HK-2 (cell line): ENCODE data around the gene RIN1.
A peak's percentile ranks its signal among the peaks of the same experiment; 100 is the strongest.
"Not testable (repeated sequence)": the region's sequence is repeated elsewhere in the genome, so short reads cannot be mapped to it uniquely, and the experiment has no call there.

Experiments
- DNase-seq: peaks from one replicate; pipeline ENCODE4 v3.0.0-alpha.2; 2018; ENCODE audit not compliant: unreplicated experiment

Gene RIN1

GRCh38 chr11:66336234-66337102 lies at the start of gene RIN1:
Gene RIN1, minus strand, starts transcription at chr11:66336434. Its CDS starts 32 bp downstream, at chr11:66336402.
- peak; percentile 89 for DNase-seq

GRCh38 chr11:66384316-66384715 lies 48.1 kb upstream of the RIN1 start:
- not testable (repeated sequence) for DNase-seq

GRCh38 chr11:66380264-66380663 lies 44.0 kb upstream of the RIN1 start:
- DNase-seq = peak; percentile 28

- not testable (repeated sequence) for DNase-seq
Observed at GRCh38 chr11:66373690-66374287, 37.6 kb upstream of the RIN1 start.

- DNase-seq = no peak
Observed at GRCh38 chr11:66373265-66373664, 37.0 kb upstream of the RIN1 start.

- no peak for DNase-seq
Observed at GRCh38 chr11:66371627-66372415, 35.6 kb upstream of the RIN1 start, which contains the start of gene SLC29A2. Gene SLC29A2, minus strand, starts transcription at chr11:66371760. Its CDS starts 169 bp downstream, at chr11:66371591.

- no peak for DNase-seq
Observed at GRCh38 chr11:66369073-66369894, 33.0 kb upstream of the RIN1 start.

GRCh38 chr11:66368484-66368883 lies 32.2 kb upstream of the RIN1 start:
- no peak for DNase-seq

GRCh38 chr11:66367561-66368312 lies 31.5 kb upstream of the RIN1 start:
- no peak for DNase-seq

- no peak for DNase-seq
Observed at GRCh38 chr11:66366844-66367477, 30.7 kb upstream of the RIN1 start.

- DNase-seq = no peak
Observed at GRCh38 chr11:66365711-66366619, 29.7 kb upstream of the RIN1 start.

- no peak for DNase-seq
Observed at GRCh38 chr11:66365166-66365565, 28.9 kb upstream of the RIN1 start.

- peak; percentile 52 for DNase-seq
Observed at GRCh38 chr11:66363805-66364535, 27.7 kb upstream of the RIN1 start.

- DNase-seq = no peak
Observed at GRCh38 chr11:66363187-66363601, 27.0 kb upstream of the RIN1 start.

GRCh38 chr11:66362481-66363147 lies 26.4 kb upstream of the RIN1 start:
- no peak for DNase-seq

GRCh38 chr11:66361502-66361941 lies 25.3 kb upstream of the RIN1 start:
- no peak for DNase-seq

- no peak for DNase-seq
Observed at GRCh38 chr11:66360406-66361073, 24.3 kb upstream of the RIN1 start.
